22Rv1 (cell line): ENCODE data around the gene PHACTR1.
"Not testable (repeated sequence)": the region's sequence is repeated elsewhere in the genome, so short reads cannot be mapped to it uniquely, and the experiment has no call there.

ENCODE experiments used
- H3K27ac ChIP-seq: fragments of 450-650 bp; 2 replicates; pipeline ENCODE4 v1.5.1; 2017
- ZFX ChIP-seq: fragments of 450-650 bp; IDR thresholded peaks from 2 replicates; pipeline ENCODE4 v1.6.1; 2017; ENCODE audit warnings: antibody characterized with exemption, borderline replicate concordance
- TF ChIP-seq, protein P1 (sequence below): fragments of 450-650 bp; IDR thresholded peaks from 2 replicates; pipeline ENCODE4 v1.5.1; 2017; ENCODE audit warnings: mild to moderate bottlenecking

PHACTR1 gene

DNA sequence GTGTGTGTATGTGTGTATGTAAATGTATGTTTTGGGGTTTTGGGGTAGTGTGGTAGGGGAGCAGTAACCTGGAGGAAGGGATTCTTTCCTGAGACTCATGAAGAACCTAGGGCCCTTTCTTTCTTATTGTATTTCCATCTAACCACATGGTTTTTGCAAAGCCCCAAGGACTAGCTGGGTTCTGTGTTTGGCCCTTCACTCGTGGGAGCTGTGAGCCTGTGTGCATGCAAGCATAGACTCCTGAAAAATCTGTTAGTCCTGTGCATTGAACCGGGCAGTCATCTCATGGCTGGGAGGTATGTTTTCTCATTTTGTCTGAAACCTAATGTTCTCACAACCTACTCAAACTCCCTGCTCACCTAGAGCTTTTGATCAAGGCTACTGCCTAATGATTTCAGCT is 219.1 kb downstream of the PHACTR1 start:
- TF ChIP-seq, protein P1, sequence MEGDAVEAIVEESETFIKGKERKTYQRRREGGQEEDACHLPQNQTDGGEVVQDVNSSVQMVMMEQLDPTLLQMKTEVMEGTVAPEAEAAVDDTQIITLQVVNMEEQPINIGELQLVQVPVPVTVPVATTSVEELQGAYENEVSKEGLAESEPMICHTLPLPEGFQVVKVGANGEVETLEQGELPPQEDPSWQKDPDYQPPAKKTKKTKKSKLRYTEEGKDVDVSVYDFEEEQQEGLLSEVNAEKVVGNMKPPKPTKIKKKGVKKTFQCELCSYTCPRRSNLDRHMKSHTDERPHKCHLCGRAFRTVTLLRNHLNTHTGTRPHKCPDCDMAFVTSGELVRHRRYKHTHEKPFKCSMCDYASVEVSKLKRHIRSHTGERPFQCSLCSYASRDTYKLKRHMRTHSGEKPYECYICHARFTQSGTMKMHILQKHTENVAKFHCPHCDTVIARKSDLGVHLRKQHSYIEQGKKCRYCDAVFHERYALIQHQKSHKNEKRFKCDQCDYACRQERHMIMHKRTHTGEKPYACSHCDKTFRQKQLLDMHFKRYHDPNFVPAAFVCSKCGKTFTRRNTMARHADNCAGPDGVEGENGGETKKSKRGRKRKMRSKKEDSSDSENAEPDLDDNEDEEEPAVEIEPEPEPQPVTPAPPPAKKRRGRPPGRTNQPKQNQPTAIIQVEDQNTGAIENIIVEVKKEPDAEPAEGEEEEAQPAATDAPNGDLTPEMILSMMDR: no peak
- no peak for TF ChIP-seq ZFX
- no peak overlapping the region for H3K27ac ChIP-seq

GRCh38 chr6:12937971-12938370 is 221.4 kb downstream of the PHACTR1 start:
- TF ChIP-seq ZFX: no peak
- TF ChIP-seq, protein P1: no peak

GRCh38 chr6:12939314-12939713 is 222.7 kb downstream of the PHACTR1 start:
- TF ChIP-seq, protein P1: no peak
- TF ChIP-seq ZFX: no peak

More at GRCh38 chr6:12937971-12938370, 221.4 kb downstream of the PHACTR1 start:
- H3K27ac ChIP-seq: no peak overlapping the region

GRCh38 chr6:12941422-12941821 is 224.9 kb downstream of the PHACTR1 start:
- no peak overlapping the region for H3K27ac ChIP-seq
- TF ChIP-seq ZFX: no peak
- TF ChIP-seq, protein P1: no peak

More at GRCh38 chr6:12939314-12939713, 222.7 kb downstream of the PHACTR1 start:
- no peak overlapping the region for H3K27ac ChIP-seq

DNA sequence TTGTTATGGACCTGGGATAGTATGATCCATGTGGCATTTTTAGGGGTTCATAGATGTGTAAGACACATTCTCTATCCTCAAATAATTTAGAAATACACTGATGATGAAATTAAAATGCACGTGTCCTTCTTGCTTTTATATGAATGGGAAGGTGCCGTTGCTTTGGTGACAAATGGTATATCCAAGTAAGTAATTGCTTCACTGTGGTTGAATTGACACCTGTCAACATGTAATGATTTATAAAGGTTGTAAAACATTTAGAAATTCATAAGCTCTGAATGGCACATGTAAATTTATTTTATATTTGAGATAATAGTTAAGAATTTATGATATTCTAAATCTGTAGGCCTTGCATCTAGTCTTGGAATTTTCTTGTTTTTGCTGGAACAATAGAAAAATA is 227.0 kb downstream of the PHACTR1 start:
- no peak overlapping the region for H3K27ac ChIP-seq
- TF ChIP-seq, protein P1: no peak
- no peak for TF ChIP-seq ZFX

DNA sequence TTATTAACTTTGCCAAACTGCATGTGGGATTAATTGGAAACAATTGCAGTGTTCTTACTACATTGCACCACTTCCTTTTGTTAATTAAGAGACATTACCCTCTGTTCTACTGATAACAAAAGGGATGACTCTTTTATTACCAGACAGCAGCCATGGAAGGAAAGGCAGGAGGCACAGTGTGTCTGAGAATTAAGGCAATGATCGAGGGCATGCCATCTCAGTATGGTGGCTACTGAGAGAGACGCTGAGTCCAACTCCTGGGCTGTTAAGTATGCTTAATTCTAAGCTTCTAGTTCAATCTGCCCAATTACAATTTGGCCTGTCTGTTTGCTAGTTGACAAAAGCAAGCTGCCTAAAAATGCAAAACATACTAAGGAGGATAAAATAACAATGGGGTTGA is 227.4 kb downstream of the PHACTR1 start:
- H3K27ac ChIP-seq: no peak overlapping the region
- TF ChIP-seq ZFX: no peak
- TF ChIP-seq, protein P1: no peak

DNA sequence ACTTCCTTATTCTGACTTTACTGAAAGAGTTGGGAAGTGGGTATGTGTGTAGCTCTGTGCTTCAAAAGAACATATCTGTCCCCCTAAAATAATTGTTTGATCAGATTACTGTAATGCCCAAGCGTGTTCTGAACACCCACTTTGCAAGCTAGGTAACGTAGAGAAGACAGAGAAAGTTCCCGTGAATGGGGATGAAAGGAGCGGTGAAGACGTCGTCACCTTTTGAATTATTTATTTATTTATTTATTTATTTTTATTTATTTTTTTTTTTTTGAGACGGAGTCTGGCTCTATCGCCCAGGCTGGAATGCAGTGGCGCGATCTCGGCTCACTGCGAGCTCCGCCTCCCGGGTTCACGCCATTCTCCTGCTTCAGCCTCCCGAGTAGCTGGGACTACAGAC is 228.0 kb downstream of the PHACTR1 start:
- not testable (repeated sequence) for H3K27ac ChIP-seq

- H3K27ac ChIP-seq: no peak overlapping the region
- TF ChIP-seq, protein P1: no peak
- TF ChIP-seq ZFX: no peak
These were observed 230.7 kb downstream of the PHACTR1 start for GRCh38 chr6:12947151-12947871.
